Testis (tissue), 2 donors: ENCODE results near the gene SPACA9.

Experiments
- POLR2A ChIP-seq: fragments of 450-650 bp; IDR thresholded peaks from one replicate; pipeline ENCODE4 v1.6.1; 2017; ENCODE audit warnings: antibody characterized with exemption, mild to moderate bottlenecking, moderate library complexity
- TF ChIP-seq, protein P1 (sequence below), 3 experiments: fragments of 450-650 bp in 2 of 3; fragments of 200-600 bp in 1 of 3; sonication (generic) in 1 of 3; IDR thresholded peaks; one replicate each; pipeline ENCODE4 v1.5.1; 2016 to 2019; ENCODE audit warnings: antibody characterized with exemption in 3 of 3, mild to moderate bottlenecking in 2 of 3, moderate library complexity in 1 of 3

DNA sequence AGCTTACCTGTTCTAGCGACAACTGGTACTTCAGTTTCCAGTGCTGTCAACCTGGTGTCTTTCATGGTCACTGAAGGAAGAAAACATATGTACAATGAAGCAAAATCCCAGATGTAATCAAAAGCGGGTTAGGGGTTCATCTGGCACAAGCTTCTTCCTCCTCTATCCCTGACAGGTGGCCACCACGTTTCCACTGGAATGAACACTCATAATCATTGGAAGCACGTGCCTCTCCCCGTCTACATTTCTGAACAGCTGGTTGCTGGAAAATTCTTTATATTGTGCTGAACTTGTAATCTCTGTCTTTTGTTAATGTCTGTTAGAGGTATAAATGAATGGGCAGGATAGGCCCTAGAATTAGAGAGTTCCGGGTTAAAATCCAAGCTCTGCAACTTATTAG lies 56.3 kb downstream of the SPACA9 start:
- TF ChIP-seq, protein P1, sequence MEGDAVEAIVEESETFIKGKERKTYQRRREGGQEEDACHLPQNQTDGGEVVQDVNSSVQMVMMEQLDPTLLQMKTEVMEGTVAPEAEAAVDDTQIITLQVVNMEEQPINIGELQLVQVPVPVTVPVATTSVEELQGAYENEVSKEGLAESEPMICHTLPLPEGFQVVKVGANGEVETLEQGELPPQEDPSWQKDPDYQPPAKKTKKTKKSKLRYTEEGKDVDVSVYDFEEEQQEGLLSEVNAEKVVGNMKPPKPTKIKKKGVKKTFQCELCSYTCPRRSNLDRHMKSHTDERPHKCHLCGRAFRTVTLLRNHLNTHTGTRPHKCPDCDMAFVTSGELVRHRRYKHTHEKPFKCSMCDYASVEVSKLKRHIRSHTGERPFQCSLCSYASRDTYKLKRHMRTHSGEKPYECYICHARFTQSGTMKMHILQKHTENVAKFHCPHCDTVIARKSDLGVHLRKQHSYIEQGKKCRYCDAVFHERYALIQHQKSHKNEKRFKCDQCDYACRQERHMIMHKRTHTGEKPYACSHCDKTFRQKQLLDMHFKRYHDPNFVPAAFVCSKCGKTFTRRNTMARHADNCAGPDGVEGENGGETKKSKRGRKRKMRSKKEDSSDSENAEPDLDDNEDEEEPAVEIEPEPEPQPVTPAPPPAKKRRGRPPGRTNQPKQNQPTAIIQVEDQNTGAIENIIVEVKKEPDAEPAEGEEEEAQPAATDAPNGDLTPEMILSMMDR (IDR thresholded peaks at IDR 0.05): no peak
- TF ChIP-seq POLR2A: no peak
